NCI-H524 (cell line): ENCODE results near the gene SMYD1.

Experiments
- DNase-seq, 2 experiments: peaks; one replicate each; lab custom pipeline; 2025; lab: John Stamatoyannopoulos, UW

Gene SMYD1

GRCh38 chr2:88088999-88089398, 21.4 kb downstream of the SMYD1 start:
- no peak for DNase-seq

- DNase-seq = no peak
These were observed 23.0 kb downstream of the SMYD1 start for GRCh38 chr2:88090446-88091283.

GRCh38 chr2:88091943-88092342, 24.3 kb downstream of the SMYD1 start:
- DNase-seq = no peak

- DNase-seq = no peak
These were observed 25.1 kb downstream of the SMYD1 start for GRCh38 chr2:88092773-88093172.

GRCh38 chr2:88095022-88095421, 27.4 kb downstream of the SMYD1 start:
- DNase-seq = no peak

GRCh38 chr2:88096708-88097107, 29.1 kb downstream of the SMYD1 start:
- DNase-seq = no peak

GRCh38 chr2:88097192-88097591, 29.6 kb downstream of the SMYD1 start:
- no peak for DNase-seq

- DNase-seq = no peak
These were observed 30.4 kb downstream of the SMYD1 start for GRCh38 chr2:88097891-88098557.

- no peak for DNase-seq
These were observed 30.9 kb downstream of the SMYD1 start for GRCh38 chr2:88098558-88098900.

GRCh38 chr2:88099798-88100488, 32.3 kb downstream of the SMYD1 start:
- peak; percentile 47 to 58 for DNase-seq

GRCh38 chr2:88100489-88100858, 32.8 kb downstream of the SMYD1 start:
- no peak for DNase-seq

- DNase-seq = no peak
These were observed 41.2 kb downstream of the SMYD1 start for GRCh38 chr2:88108796-88109195.

GRCh38 chr2:88110830-88111229, 43.2 kb downstream of the SMYD1 start:
- DNase-seq = no peak

- DNase-seq = no peak
These were observed 45.4 kb downstream of the SMYD1 start for GRCh38 chr2:88113069-88113468.

- no peak for DNase-seq
These were observed 47.3 kb downstream of the SMYD1 start for GRCh38 chr2:88114889-88115288.

GRCh38 chr2:88115825-88116518, 48.3 kb downstream of the SMYD1 start:
- DNase-seq = no peak

GRCh38 chr2:88116669-88117432, 49.2 kb downstream of the SMYD1 start:
- no peak for DNase-seq

GRCh38 chr2:88117973-88118372, 50.3 kb downstream of the SMYD1 start:
- DNase-seq = no peak

- DNase-seq = no peak
These were observed 54.1 kb downstream of the SMYD1 start for GRCh38 chr2:88121678-88122077.

- no peak for DNase-seq
These were observed 54.7 kb downstream of the SMYD1 start for GRCh38 chr2:88122141-88122884.
